ENCODE data around the gene ASIC4. TPM values are rescaled to one million over a fixed set of nuclear protein-coding genes. Genes with fewer than 3 reads are reported as not detected.

Gene ASIC4
- total and polyA plus RNA-seq, 2 of the 13 experiments (the other 11 are each of a cell fraction or from before 2014, with no cell fraction given), result 0.03 TPM; not detected in 1

- peak; percentile 72; the same call in 1 of the 2 replicates for TF ChIP-seq HINFP (CRISPR knock-in tag; IDR thresholded peaks at IDR 0.05; ENCODE audit: low read depth)
- TF ChIP-seq, protein P1, sequence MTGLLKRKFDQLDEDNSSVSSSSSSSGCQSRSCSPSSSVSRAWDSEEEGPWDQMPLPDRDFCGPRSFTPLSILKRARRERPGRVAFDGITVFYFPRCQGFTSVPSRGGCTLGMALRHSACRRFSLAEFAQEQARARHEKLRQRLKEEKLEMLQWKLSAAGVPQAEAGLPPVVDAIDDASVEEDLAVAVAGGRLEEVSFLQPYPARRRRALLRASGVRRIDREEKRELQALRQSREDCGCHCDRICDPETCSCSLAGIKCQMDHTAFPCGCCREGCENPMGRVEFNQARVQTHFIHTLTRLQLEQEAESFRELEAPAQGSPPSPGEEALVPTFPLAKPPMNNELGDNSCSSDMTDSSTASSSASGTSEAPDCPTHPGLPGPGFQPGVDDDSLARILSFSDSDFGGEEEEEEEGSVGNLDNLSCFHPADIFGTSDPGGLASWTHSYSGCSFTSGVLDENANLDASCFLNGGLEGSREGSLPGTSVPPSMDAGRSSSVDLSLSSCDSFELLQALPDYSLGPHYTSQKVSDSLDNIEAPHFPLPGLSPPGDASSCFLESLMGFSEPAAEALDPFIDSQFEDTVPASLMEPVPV (CRISPR knock-in tag; IDR thresholded peaks at IDR 0.05), result peak; percentile 61
- peak; percentile 81 for TF ChIP-seq ZNF639 (CRISPR knock-in tag; conservative IDR thresholded peaks at IDR 0.05)
- peak; percentile 40; the same call in 1 of the 2 replicates for TF ChIP-seq AHR (CRISPR knock-in tag; IDR thresholded peaks at IDR 0.05)
- TF ChIP-seq DMTF1 (CRISPR knock-in tag; IDR thresholded peaks at IDR 0.05), result no peak
- TF ChIP-seq ETS1 (CRISPR knock-in tag; IDR thresholded peaks at IDR 0.05), result peak; percentile 80
- TF ChIP-seq THAP8 (CRISPR knock-in tag; IDR thresholded peaks at IDR 0.05; ENCODE audit: borderline replicate concordance), result peak; percentile 68; the same call in 1 of the 2 replicates
- TF ChIP-seq ZNF235 (CRISPR knock-in tag; IDR thresholded peaks at IDR 0.05; ENCODE audit: borderline replicate concordance), result peak; percentile 72; the same call in 1 of the 2 replicates
- TF ChIP-seq ZC3H4 (CRISPR knock-in tag; IDR thresholded peaks at IDR 0.05; ENCODE audit: borderline replicate concordance), result no peak
- peak; percentile 39; the same call in 1 of the 2 replicates for TF ChIP-seq TBX2 (CRISPR knock-in tag; IDR thresholded peaks at IDR 0.05; ENCODE audit: borderline replicate concordance)
- TF ChIP-seq ZNF598 (CRISPR knock-in tag; IDR thresholded peaks at IDR 0.05; ENCODE audit: borderline replicate concordance), result peak; percentile 86
- TF ChIP-seq GATAD1 (CRISPR knock-in tag; IDR thresholded peaks at IDR 0.05), result peak; percentile 89
- TF ChIP-seq CHD2 (IDR thresholded peaks at IDR 0.05; ENCODE audit: low read depth, low read length), result 0 out of 2 replicates have a peak, but pooled peaks have one; percentile 54
- TF ChIP-seq, protein P2, sequence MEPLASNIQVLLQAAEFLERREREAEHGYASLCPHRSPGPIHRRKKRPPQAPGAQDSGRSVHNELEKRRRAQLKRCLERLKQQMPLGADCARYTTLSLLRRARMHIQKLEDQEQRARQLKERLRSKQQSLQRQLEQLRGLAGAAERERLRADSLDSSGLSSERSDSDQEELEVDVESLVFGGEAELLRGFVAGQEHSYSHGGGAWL (CRISPR knock-in tag; IDR thresholded peaks at IDR 0.05), result 0 out of 2 replicates have a peak, but pooled peaks have one; percentile 44
- peak; percentile 78 for TF ChIP-seq ZFY (CRISPR knock-in tag; IDR thresholded peaks at IDR 0.05)
- TF ChIP-seq ZNF317 (CRISPR knock-in tag; IDR thresholded peaks at IDR 0.05), result peak; percentile 65; the same call in 1 of the 2 replicates
- peak; percentile 65; the same call in 1 of the 2 replicates for TF ChIP-seq NCOR1 (IDR thresholded peaks at IDR 0.05; ENCODE audit: borderline replicate concordance, low read length)
Observed at GRCh38 chr2:219543596-219544358, 29.5 kb downstream of the ASIC4 start, which contains the start of the genes CHPF and TMEM198 (continued).

Data from HepG2 (cell line).